ENCODE data around the gene TEC.

GRCh38 chr4:48308901-48309300 lies 39.3 kb upstream of the TEC start:
- no peak for TF ChIP-seq CTCF (conservative IDR thresholded peaks at IDR 0.05; ENCODE audit: low read length)
- TF ChIP-seq EZH2phosphoT487 (IDR thresholded peaks at IDR 0.05; ENCODE audit: borderline replicate concordance): no peak

All from Loucy (cell line).